ENCODE results near the gene BID. TPM values are rescaled to one million over a fixed set of nuclear protein-coding genes. Genes with fewer than 3 reads are reported as not detected.

Gene BID
- total RNA-seq, 1 donor from 2014 or later = 24.6 TPM

DNA sequence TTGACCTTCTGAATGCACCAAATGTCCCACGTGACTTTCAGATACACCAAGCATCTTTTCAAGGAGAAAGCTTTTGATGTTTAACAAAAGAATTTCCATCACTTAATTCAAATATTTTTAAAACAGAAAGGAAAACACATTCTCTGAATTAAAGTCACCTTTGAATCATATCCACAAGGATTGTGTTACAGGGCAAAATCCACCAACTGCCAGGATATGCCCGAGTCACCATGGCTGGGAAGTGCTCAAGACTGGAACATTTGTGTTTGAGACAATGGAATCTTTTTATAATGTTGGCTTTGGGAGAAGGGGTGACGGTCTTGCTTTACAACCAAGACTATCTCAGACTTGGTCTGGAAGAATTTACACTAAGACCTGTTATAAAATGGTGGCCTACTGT is 40.8 kb downstream of the BID start:
- Mint-ChIP-seq H3K4me1 (ENCODE audit: low read depth) (peaks cover 3% of the 10 kb centered on the region), H3K27me3 (no peaks in the 10 kb centered on the region), H3K27ac (no peak overlapping the region)

DNA sequence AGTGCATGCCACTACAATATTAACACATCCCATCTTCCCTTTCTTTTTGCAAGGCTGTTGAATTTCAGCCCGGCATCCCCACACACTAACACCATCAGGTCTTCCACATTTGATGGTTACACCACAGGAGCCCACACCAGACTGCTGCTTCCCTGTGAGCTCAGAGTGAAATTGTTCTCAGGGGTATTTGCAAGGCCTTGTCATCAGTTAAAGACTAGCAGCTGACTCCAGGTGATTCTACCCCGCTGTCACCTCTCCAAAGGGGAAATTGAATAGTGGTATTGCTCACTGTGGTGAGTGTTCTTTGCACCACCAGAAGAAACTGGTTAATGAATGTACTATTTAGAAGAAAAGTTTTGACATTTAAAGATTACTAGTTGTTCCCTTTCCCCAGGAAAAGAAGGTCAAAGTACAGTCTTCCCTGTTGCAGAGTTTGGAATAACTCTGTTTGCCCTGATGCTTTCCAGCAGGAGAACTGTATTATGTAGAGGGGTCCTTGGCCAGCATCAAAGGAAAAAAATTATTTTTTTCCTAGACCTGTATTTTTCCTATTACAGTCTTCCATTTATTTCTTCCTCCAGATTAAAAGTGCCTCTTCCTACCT is 41.9 kb downstream of the BID start:
- Mint-ChIP-seq H3K4me3 (ENCODE audit: low read depth) (no peak overlapping the region), H3K36me3 (ENCODE audit: insufficient read depth) (peaks cover 3% of the 10 kb centered on the region), H3K27me3 (no peaks in the 10 kb centered on the region), H3K4me1 (ENCODE audit: low read depth) (peaks cover 3% of the 10 kb centered on the region), H3K27ac (peak overlapping the region; percentile 72), H3K9me3 (ENCODE audit: low read depth) (no peaks in the 10 kb centered on the region)
- no peak for TF ChIP-seq CTCF (IDR thresholded peaks at IDR 0.05; ENCODE audit: unreplicated experiment)
- no peak for DNase-seq (ENCODE audit: low spot score, unreplicated experiment)

More for the DNA sequence above, 40.8 kb downstream of the BID start:
- no peak for TF ChIP-seq CTCF (IDR thresholded peaks at IDR 0.05; ENCODE audit: unreplicated experiment)
- Mint-ChIP-seq H3K4me3 (ENCODE audit: low read depth) (no peak overlapping the region), H3K36me3 (ENCODE audit: insufficient read depth) (peaks cover 3% of the 10 kb centered on the region), H3K9me3 (ENCODE audit: low read depth) (no peaks in the 10 kb centered on the region)
- no peak for DNase-seq (ENCODE audit: low spot score, unreplicated experiment)

- TF ChIP-seq CTCF (IDR thresholded peaks at IDR 0.05; ENCODE audit: unreplicated experiment) = no peak
- Mint-ChIP-seq H3K4me1 (ENCODE audit: low read depth) (peaks cover 14% of the 10 kb centered on the region), H3K9me3 (ENCODE audit: low read depth) (no peaks in the 10 kb centered on the region), H3K4me3 (ENCODE audit: low read depth) (no peak overlapping the region), H3K27ac (no peak overlapping the region), H3K27me3 (no peaks in the 10 kb centered on the region), H3K36me3 (ENCODE audit: insufficient read depth) (peaks cover 9% of the 10 kb centered on the region)
- no peak for DNase-seq (ENCODE audit: low spot score, unreplicated experiment)
These were observed 44.7 kb downstream of the BID start for GRCh38 chr22:17729561-17729960.

- Mint-ChIP-seq H3K36me3 (ENCODE audit: insufficient read depth) (peaks cover 9% of the 10 kb centered on the region), H3K27ac (no peak overlapping the region), H3K9me3 (ENCODE audit: low read depth) (no peaks in the 10 kb centered on the region), H3K27me3 (no peaks in the 10 kb centered on the region), H3K4me1 (ENCODE audit: low read depth) (peaks cover 14% of the 10 kb centered on the region), H3K4me3 (ENCODE audit: low read depth) (no peak overlapping the region)
- no peak for DNase-seq (ENCODE audit: low spot score, unreplicated experiment)
- TF ChIP-seq CTCF (IDR thresholded peaks at IDR 0.05; ENCODE audit: unreplicated experiment) = no peak
These were observed 45.5 kb downstream of the BID start for GRCh38 chr22:17728786-17729185.

DNA sequence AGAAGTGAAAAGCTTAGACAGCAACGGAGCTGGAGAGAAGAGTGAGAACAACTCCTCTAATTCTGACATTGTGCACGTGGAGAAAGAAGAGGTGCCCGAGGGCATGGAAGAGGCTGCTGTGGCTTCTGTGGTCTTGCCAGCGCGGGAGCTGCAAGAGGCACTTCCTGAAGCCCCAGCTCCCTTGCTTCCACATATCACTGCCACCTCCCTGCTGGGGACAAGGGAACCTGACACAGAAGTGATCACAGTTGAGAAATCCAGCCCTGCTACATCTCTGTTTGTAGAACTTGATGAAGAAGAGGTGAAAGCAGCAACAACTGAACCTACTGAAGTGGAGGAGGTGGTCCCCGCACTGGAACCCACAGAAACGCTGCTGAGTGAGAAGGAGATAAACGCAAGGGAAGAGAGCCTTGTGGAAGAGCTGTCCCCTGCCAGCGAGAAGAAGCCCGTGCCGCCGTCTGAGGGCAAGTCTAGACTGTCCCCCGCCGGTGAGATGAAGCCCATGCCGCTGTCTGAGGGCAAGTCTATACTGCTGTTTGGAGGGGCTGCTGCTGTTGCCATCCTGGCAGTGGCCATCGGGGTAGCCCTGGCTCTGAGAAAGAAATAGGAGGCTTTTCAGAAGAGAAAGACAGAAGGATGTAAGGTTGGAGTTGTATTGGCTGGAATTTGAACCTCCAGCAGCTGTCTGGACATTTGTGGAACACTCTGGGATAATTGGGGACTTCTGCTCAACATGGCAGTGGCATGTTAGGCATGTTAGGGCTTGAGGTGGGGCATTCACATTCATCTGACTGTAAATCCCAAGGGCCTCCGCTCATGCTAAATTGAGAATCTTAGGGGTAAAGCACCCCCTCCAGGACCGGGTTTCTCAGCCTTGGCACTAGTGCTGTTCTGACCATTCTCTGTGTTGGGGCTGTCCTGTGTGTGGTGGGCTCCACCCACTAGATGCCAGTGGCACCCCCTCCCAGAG is 47.1 kb downstream of the BID start:
- Mint-ChIP-seq H3K27me3 (no peaks in the 10 kb centered on the region), H3K4me3 (ENCODE audit: low read depth) (no peak overlapping the region), H3K9me3 (ENCODE audit: low read depth) (no peaks in the 10 kb centered on the region), H3K36me3 (ENCODE audit: insufficient read depth) (peaks cover 7% of the 10 kb centered on the region), H3K27ac (no peak overlapping the region), H3K4me1 (ENCODE audit: low read depth) (peaks cover 12% of the 10 kb centered on the region)
- no peak for DNase-seq (ENCODE audit: low spot score, unreplicated experiment)
- TF ChIP-seq CTCF (IDR thresholded peaks at IDR 0.05; ENCODE audit: unreplicated experiment) = no peak
